ENCODE results near the gene TRAM2.

TRAM2 gene

DNA sequence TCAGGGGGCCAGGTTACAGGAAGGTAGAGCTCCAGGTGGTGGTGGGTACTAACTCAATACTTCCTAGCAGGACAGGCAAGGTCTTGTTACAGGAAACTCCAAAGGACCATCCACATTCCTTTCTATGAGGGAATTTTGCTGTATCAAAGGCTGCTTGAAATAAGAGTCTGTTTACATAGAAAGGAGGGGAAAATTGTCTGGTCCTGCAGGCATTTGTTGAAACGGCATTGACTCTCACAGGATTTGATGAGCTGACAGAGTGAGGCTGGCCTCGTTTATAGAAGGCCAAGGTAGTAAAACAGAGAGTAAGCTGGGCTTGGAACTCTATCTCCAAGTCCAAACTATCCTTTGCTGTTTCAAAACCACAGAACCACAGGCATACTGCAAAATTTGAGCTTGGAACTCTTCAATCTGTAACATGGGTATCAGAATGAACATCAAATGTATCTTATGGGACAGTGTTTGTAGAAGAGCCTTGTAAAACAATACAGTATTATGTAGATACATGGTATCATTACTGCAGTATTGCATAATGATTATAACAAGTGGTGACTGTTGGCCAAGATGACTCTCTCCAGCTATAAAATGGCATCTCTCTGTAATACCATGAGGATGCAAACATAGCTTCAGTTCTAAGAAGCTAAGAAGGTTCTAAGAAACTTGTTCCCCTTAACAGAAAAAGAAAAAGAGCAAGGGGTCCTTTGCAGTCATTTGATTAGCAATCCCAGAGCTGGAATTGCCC lies 61.5 kb downstream of the TRAM2 start:
- H3K18ac ChIP-seq (ENCODE audit: low read length) = no peak overlapping the region
- peaks cover 0 to 2% of the 10 kb centered on the region in 2 experiments for H3K36me3 ChIP-seq (ENCODE audit: control insufficient read depth in 1 of 2, insufficient read depth in 2 of 2, low read length in 2 of 2)
- peak overlapping the region; percentile 19 for H3K27ac ChIP-seq (ENCODE audit: low read depth, low read length)
- H3K14ac ChIP-seq (ENCODE audit: low read length) = no peak overlapping the region
- H3K4me3 ChIP-seq (ENCODE audit: low read depth, low read length) = no peak overlapping the region
- H3K79me2 ChIP-seq (ENCODE audit: control insufficient read depth, insufficient read depth, low read length, poor library complexity) = peaks cover 3% of the 10 kb centered on the region
- no peak overlapping the region for H3K4me2 ChIP-seq (ENCODE audit: low read length)
- H2BK12ac ChIP-seq (ENCODE audit: low read length) = no peak overlapping the region
- no peaks in the 10 kb centered on the region for H3K27me3 ChIP-seq (ENCODE audit: insufficient read depth, low read length)
- H4K12ac ChIP-seq (ENCODE audit: low read depth, low read length) = no peak overlapping the region
- no peak overlapping the region for H3K4ac ChIP-seq (ENCODE audit: low read depth, low read length)
- no peak overlapping the region for H4K8ac ChIP-seq (ENCODE audit: low read depth, low read length)
- H3K9ac ChIP-seq (ENCODE audit: low read length) = no peak overlapping the region
- no peak overlapping the region for H2BK5ac ChIP-seq (ENCODE audit: low read depth, low read length, poor library complexity)
- no CpG with 5 or more reads among the region's 2 CpGs for WGBS (ENCODE audit: extremely low coverage, insufficient coverage, insufficient read length)
- no peak overlapping the region for H2BK120ac ChIP-seq (ENCODE audit: insufficient read depth, low read length, poor library complexity)
- DNase-seq = no peak
- H3K9me3 ChIP-seq (ENCODE audit: insufficient read depth, low read depth, low read length) = no peaks in the 10 kb centered on the region
- H3K79me1 ChIP-seq (ENCODE audit: low read length) = peaks cover 22% of the 10 kb centered on the region
- H3K4me1 ChIP-seq (ENCODE audit: control insufficient read depth in 1 of 2, insufficient read depth in 2 of 2, low read length in 2 of 2) = peaks cover 30 to 33% of the 10 kb centered on the region in 2 experiments
- no peak overlapping the region for H2AFZ ChIP-seq (ENCODE audit: insufficient read depth, low read length, poor library complexity)
- H3K23ac ChIP-seq (ENCODE audit: low read length) = no peak overlapping the region
- H2AK5ac ChIP-seq (ENCODE audit: low read length) = no peak overlapping the region
- no peak overlapping the region for H4K91ac ChIP-seq (ENCODE audit: low read depth, low read length)

DNA sequence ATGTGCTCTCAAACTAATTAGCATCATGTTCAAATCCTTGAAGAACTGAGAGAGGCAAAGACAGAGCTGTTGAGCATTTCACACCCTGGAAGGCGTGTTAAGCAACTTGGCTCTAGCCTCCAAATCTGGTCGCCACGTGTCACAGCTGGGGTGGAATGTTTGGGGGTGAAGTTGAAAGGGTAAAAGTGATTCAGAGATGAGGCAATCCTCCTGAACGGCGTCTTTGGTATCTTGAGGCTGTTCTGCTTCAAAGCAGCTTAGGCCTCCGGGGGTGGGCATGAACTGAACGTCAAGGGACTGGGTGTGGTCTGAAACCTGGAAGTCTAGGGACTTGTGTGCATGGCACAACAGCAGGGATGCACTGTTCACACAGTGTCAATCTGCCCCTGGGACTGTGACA lies 62.3 kb downstream of the TRAM2 start:
- peak overlapping the region; percentile 30 for H4K91ac ChIP-seq (ENCODE audit: low read depth, low read length)
- H2BK120ac ChIP-seq (ENCODE audit: insufficient read depth, low read length, poor library complexity) = no peak overlapping the region
- DNase-seq = peak; percentile 15 to 61
- H2BK5ac ChIP-seq (ENCODE audit: low read depth, low read length, poor library complexity) = no peak overlapping the region
- peaks cover 0 to 3% of the 10 kb centered on the region in 2 experiments for H3K36me3 ChIP-seq (ENCODE audit: control insufficient read depth in 1 of 2, insufficient read depth in 2 of 2, low read length in 2 of 2)
- WGBS (ENCODE audit: extremely low coverage, insufficient coverage, insufficient read length) = no CpG with 5 or more reads among the region's 7 CpGs
- H3K4me3 ChIP-seq (ENCODE audit: low read depth, low read length) = no peak overlapping the region
- no peak overlapping the region for H3K4ac ChIP-seq (ENCODE audit: low read depth, low read length)
- no peak overlapping the region for H2AK5ac ChIP-seq (ENCODE audit: low read length)
- no peak overlapping the region for H3K23ac ChIP-seq (ENCODE audit: low read length)
- H4K8ac ChIP-seq (ENCODE audit: low read depth, low read length) = no peak overlapping the region
- H3K4me1 ChIP-seq (ENCODE audit: control insufficient read depth in 1 of 2, insufficient read depth in 2 of 2, low read length in 2 of 2) = peaks cover 30 to 33% of the 10 kb centered on the region in 2 experiments
- no peak overlapping the region for H3K9ac ChIP-seq (ENCODE audit: low read length)
- H3K18ac ChIP-seq (ENCODE audit: low read length) = no peak overlapping the region
- H3K79me1 ChIP-seq (ENCODE audit: low read length) = peaks cover 22% of the 10 kb centered on the region
- no peak overlapping the region for H4K12ac ChIP-seq (ENCODE audit: low read depth, low read length)
- H3K9me3 ChIP-seq (ENCODE audit: insufficient read depth, low read depth, low read length) = no peaks in the 10 kb centered on the region
- H2BK12ac ChIP-seq (ENCODE audit: low read length) = peak overlapping the region; percentile 69
- peaks cover 3% of the 10 kb centered on the region for H3K79me2 ChIP-seq (ENCODE audit: control insufficient read depth, insufficient read depth, low read length, poor library complexity)
- no peak overlapping the region for H3K14ac ChIP-seq (ENCODE audit: low read length)
- H2AFZ ChIP-seq (ENCODE audit: insufficient read depth, low read length, poor library complexity) = no peak overlapping the region
- no peak overlapping the region for H3K4me2 ChIP-seq (ENCODE audit: low read length)
- peak overlapping the region; percentile 9 for H3K27ac ChIP-seq (ENCODE audit: low read depth, low read length)
- H3K27me3 ChIP-seq (ENCODE audit: insufficient read depth, low read length) = no peaks in the 10 kb centered on the region

DNA sequence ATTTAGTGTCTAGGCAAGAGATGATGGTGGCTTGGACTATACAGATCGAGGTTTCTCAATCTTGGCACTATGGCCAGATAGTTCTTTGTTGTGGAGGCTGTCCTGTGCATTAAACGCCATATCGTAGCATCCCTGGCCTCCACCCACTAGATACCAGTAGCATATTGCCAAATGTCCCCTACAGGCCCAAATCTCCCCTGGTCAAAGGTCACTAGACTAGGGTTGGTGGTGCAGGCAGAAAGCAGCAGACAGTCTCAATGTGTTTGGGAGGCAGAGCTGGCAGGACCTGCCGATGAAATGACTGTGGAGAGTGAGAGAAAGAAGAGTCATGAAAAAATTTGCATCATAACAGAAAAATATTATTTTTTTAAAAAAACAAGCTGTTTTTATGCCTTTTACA lies 63.0 kb downstream of the TRAM2 start:
- Histone ChIP-seq H3K36me3 (ENCODE audit: control insufficient read depth in 1 of 2, insufficient read depth in 2 of 2, low read length in 2 of 2) (peaks cover 6 to 8% of the 10 kb centered on the region in 2 experiments), H4K91ac (ENCODE audit: low read depth, low read length) (no peak overlapping the region), H2BK12ac (ENCODE audit: low read length) (no peak overlapping the region), H3K9me3 (ENCODE audit: insufficient read depth, low read depth, low read length) (no peaks in the 10 kb centered on the region), H2AK5ac (ENCODE audit: low read length) (no peak overlapping the region), H3K79me1 (ENCODE audit: low read length) (peaks cover 22% of the 10 kb centered on the region), H3K4ac (ENCODE audit: low read depth, low read length) (no peak overlapping the region), H3K23ac (ENCODE audit: low read length) (no peak overlapping the region), H3K4me2 (ENCODE audit: low read length) (no peak overlapping the region), H3K27ac (ENCODE audit: low read depth, low read length) (no peak overlapping the region), H3K18ac (ENCODE audit: low read length) (no peak overlapping the region), H4K12ac (ENCODE audit: low read depth, low read length) (no peak overlapping the region), H2AFZ (ENCODE audit: insufficient read depth, low read length, poor library complexity) (no peak overlapping the region), H3K79me2 (ENCODE audit: control insufficient read depth, insufficient read depth, low read length, poor library complexity) (peaks cover 3% of the 10 kb centered on the region), H3K27me3 (ENCODE audit: insufficient read depth, low read length) (no peaks in the 10 kb centered on the region), H3K4me1 (ENCODE audit: control insufficient read depth in 1 of 2, insufficient read depth in 2 of 2, low read length in 2 of 2) (peaks cover 30 to 33% of the 10 kb centered on the region in 2 experiments), H3K14ac (ENCODE audit: low read length) (no peak overlapping the region), H2BK120ac (ENCODE audit: insufficient read depth, low read length, poor library complexity) (no peak overlapping the region), H4K8ac (ENCODE audit: low read depth, low read length) (no peak overlapping the region), H3K4me3 (ENCODE audit: low read depth, low read length) (no peak overlapping the region), H3K9ac (ENCODE audit: low read length) (no peak overlapping the region), H2BK5ac (ENCODE audit: low read depth, low read length, poor library complexity) (no peak overlapping the region)
- no CpG with 5 or more reads among the region's 4 CpGs for whole genome bisulfite sequencing (ENCODE audit: extremely low coverage, insufficient coverage, insufficient read length)
- peak; percentile 41 to 61 for DNase-seq

DNA sequence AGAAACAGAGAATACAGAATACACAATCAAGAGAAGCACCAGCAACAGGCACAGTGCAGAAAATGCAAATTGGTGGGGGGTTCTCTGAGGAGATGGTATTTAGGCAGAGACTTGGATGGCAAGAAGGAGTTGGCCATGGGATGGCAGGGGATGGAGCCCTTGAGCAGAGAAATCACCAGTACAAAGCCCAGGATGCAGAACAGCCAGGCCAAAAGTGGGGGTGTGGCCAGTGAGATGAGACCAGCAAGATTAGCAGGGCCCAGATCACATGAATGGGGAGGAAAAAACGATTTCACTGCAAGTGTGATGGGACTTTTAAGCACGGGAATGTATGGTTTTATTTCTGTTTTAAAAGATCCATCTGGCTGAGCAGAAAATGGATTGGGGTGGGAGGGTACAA lies 63.4 kb downstream of the TRAM2 start:
- Histone ChIP-seq H3K27ac (ENCODE audit: low read depth, low read length) (peak overlapping the region; percentile 14), H3K4me2 (ENCODE audit: low read length) (no peak overlapping the region), H2BK12ac (ENCODE audit: low read length) (peak overlapping the region; percentile 65), H3K23ac (ENCODE audit: low read length) (no peak overlapping the region), H2BK5ac (ENCODE audit: low read depth, low read length, poor library complexity) (no peak overlapping the region), H3K9me3 (ENCODE audit: insufficient read depth, low read depth, low read length) (no peaks in the 10 kb centered on the region), H3K79me1 (ENCODE audit: low read length) (peaks cover 22% of the 10 kb centered on the region), H4K91ac (ENCODE audit: low read depth, low read length) (no peak overlapping the region), H3K79me2 (ENCODE audit: control insufficient read depth, insufficient read depth, low read length, poor library complexity) (peaks cover 3% of the 10 kb centered on the region), H3K27me3 (ENCODE audit: insufficient read depth, low read length) (no peaks in the 10 kb centered on the region), H3K4me1 (ENCODE audit: control insufficient read depth in 1 of 2, insufficient read depth in 2 of 2, low read length in 2 of 2) (peaks cover 30 to 33% of the 10 kb centered on the region in 2 experiments), H3K18ac (ENCODE audit: low read length) (no peak overlapping the region), H3K14ac (ENCODE audit: low read length) (no peak overlapping the region), H3K4me3 (ENCODE audit: low read depth, low read length) (no peak overlapping the region), H3K4ac (ENCODE audit: low read depth, low read length) (no peak overlapping the region), H2AFZ (ENCODE audit: insufficient read depth, low read length, poor library complexity) (no peak overlapping the region), H3K9ac (ENCODE audit: low read length) (no peak overlapping the region), H3K36me3 (ENCODE audit: control insufficient read depth in 1 of 2, insufficient read depth in 2 of 2, low read length in 2 of 2) (peaks cover 7 to 8% of the 10 kb centered on the region in 2 experiments), H4K12ac (ENCODE audit: low read depth, low read length) (no peak overlapping the region), H2BK120ac (ENCODE audit: insufficient read depth, low read length, poor library complexity) (peak overlapping the region; percentile 0), H4K8ac (ENCODE audit: low read depth, low read length) (no peak overlapping the region), H2AK5ac (ENCODE audit: low read length) (no peak overlapping the region)
- WGBS (ENCODE audit: extremely low coverage, insufficient coverage, insufficient read length) = no CpG with 5 or more reads among the region's 2 CpGs
- DNase-seq = no peak

All from trophoblast cell (in vitro differentiated cells and primary cell).